Purkinje cell (primary cell): Measurements from ENCODE around the gene PPT1. TPM values are rescaled to one million over a fixed set of nuclear protein-coding genes. Genes with fewer than 3 reads are reported as not detected.

Experiments
- polyA plus RNA-seq: library from polyadenylated mRNA; unstranded; fragments of >200 nt; fragmentation: Nextera tagmentation; gene quantifications from 2 replicates; pipeline ENCODE4 v1.2.1, GENCODE V29; 2014

The PPT1 gene
- polyA plus RNA-seq = 156 and 195 TPM in 2 replicates

DNA sequence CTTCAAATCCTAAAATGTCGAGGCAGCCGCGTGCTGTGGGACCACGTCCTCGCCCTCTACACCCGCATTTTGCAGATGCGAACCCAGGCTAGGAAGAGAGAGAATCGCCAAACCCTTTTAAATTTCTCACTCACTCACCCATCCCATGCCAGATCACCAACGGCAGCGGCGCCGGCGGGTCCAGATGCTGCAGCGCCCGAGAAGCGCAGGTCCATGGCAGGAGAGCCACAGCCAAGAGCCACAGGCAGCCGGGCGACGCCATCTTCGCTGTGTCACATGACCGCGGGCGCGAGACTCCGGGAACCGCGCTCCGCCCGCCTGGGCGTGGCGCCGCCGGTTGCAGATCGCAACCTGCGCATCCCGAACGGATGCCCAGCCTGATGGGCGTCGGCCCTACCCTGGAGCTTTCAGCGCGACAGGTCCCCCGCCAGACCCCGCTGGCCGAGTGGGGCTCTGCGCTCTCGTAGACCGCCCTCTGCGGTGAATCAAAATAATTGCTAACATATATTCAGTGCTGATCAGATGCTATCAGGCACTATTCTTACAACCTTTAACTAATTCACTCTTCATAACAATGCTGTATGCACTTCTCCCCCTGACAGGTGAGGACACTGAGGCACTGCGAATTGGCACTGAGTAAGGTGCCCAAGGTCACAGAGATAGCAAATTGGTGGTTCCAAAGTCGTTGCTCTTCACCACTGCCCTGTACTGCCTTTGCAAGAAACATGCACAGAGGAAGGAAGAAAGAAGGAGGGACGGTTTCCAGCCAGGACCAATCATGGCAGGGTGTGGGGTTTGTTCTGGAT is at the start of gene PPT1:
Gene PPT1, minus strand, starts transcription at position 276 of the 806 bp plus-strand sequence. Its CDS starts 14 bp downstream, at position 262.

DNA sequence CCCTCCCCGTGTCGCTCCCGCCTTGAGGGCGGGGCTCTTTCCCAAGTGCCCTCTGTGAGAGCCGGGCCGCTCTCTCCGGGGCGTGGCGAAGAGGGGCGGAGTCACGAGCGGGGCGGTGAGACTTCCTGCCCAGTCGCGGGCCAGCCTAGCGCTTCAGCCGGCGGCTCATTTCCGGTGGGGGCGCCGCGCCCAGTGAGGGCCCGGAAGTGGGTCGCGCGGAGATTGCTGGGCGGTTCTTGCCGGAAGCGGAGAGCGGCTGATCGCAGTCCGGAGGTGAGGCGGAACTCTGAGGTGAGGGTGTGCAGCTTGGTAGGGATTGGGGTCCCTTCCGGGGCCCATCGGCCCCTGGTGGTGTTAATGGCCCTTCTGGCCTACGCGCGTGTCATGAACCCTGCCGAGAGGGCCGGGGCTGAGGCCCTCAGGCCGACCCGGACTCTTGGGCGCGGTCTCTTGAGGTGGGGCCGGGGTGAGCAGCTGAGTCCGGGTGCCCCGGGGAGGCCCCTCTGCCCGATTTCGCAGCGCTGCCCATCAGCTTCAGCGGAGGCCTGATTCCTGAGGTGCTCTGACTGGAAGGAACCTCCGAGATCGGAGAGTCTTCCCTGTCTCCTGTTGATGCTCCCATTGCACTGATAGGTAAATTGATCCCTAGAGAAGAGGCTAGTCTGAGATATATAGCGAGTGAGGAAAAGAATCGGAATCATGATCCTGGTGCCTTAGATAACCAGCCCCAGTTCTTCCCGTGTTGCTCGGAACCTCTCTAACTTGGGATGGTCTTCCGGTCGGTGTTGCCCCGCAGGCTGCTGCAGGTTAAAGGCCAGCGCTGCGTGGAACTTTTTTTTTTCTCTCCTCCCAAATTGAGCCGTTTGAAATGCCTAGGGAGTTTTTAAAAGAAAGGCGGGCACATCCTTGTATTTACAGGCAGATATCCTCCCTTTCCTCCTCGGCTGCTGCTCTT is 56.3 kb downstream of the PPT1 start, which contains the start of gene CAP1:
Gene CAP1, plus strand, starts transcription at position 219 of the 955 bp plus-strand sequence. CDS start 18,618 bp downstream, outside the sequence.

Other genes with a start within 250 kb of the PPT1 start
- 8.1 and 9.9 TPM in 2 replicates for gene TRIT1, start 213.7 kb downstream of the PPT1 start, polyA plus RNA-seq
- gene MYCL, start 195.3 kb downstream of the PPT1 start, polyA plus RNA-seq = not detected in 2 replicates
- 0.73 and 4.1 TPM in 2 replicates for gene MFSD2A, start 142.1 kb downstream of the PPT1 start, polyA plus RNA-seq
- 80.5 and 103 TPM in 2 replicates for gene CAP1, start 56.5 kb downstream of the PPT1 start, polyA plus RNA-seq
- gene RLF, start 64.1 kb upstream of the PPT1 start, polyA plus RNA-seq = 5.0 and 7.4 TPM in 2 replicates
- gene TMCO2, start 150.7 kb upstream of the PPT1 start, polyA plus RNA-seq = not detected in 2 replicates
- 36.5 and 42.6 TPM in 2 replicates for gene ZMPSTE24, start 161.0 kb upstream of the PPT1 start, polyA plus RNA-seq
- gene COL9A2, start 220.0 kb upstream of the PPT1 start, polyA plus RNA-seq = 0.29 and 0.51 TPM in 2 replicates